GM12865 (cell line): ENCODE results near the gene RTTN.

Experiments
- DNase-seq: peaks from one replicate; pipeline ENCODE4 v3.0.0; 2010; ENCODE audit warnings: low read depth
- H3K4me3 ChIP-seq: 2 replicates; pipeline ENCODE4 v1.5.1; 2011; ENCODE audit warnings: mild to moderate bottlenecking, low read depth, low read length, control low read depth
- TF ChIP-seq, protein P1 (sequence below): IDR thresholded peaks from 2 replicates; pipeline ENCODE4 v1.5.1; 2011; ENCODE audit warnings: low read length, control low read depth, low read depth, inconsistent platforms; ENCODE audit not compliant: insufficient read depth; ENCODE audit errors: missing control alignments

RTTN gene

DNA sequence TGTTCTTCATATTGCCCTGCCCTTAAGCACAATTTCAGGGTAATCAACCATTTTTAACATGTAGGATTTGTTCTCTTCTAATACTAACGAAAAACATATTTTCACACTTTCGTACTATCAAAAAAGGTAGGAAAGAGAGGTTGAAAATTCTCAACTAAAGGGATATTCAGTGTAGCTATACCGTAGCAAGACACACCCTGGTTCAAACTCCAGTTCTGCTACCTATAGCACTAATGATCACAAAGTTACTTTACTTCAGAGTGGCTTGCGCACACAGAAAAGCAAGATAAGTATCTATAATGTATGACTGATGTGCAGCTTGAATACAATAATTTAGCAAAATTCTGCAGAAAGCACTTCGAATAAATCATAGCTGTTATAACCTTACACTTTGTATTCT lies 132.1 kb downstream of the RTTN start:
- TF ChIP-seq, protein P1, sequence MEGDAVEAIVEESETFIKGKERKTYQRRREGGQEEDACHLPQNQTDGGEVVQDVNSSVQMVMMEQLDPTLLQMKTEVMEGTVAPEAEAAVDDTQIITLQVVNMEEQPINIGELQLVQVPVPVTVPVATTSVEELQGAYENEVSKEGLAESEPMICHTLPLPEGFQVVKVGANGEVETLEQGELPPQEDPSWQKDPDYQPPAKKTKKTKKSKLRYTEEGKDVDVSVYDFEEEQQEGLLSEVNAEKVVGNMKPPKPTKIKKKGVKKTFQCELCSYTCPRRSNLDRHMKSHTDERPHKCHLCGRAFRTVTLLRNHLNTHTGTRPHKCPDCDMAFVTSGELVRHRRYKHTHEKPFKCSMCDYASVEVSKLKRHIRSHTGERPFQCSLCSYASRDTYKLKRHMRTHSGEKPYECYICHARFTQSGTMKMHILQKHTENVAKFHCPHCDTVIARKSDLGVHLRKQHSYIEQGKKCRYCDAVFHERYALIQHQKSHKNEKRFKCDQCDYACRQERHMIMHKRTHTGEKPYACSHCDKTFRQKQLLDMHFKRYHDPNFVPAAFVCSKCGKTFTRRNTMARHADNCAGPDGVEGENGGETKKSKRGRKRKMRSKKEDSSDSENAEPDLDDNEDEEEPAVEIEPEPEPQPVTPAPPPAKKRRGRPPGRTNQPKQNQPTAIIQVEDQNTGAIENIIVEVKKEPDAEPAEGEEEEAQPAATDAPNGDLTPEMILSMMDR = no peak
- no peak overlapping the region for H3K4me3 ChIP-seq
- no peak for DNase-seq

DNA sequence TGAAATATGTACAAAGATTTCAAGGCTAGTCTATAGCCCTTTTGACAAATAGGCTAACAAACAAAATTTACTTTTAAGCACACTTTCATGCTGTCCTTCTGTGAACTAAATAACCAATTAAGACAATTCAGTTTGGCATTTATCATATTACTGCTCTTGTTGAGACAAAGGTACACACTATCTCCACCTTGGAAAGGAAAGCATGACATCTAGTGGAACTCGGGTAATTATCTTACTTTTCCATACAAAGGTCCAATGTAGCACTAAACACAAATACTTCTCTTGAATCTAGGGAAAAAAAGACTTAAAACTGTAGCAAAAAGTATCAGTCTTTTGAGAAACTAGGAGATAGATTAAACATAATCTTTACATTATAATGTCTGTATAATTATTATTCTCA lies 132.8 kb downstream of the RTTN start:
- H3K4me3 ChIP-seq = no peak overlapping the region
- peak; percentile 27 for DNase-seq
- TF ChIP-seq, protein P1 = no peak

DNA sequence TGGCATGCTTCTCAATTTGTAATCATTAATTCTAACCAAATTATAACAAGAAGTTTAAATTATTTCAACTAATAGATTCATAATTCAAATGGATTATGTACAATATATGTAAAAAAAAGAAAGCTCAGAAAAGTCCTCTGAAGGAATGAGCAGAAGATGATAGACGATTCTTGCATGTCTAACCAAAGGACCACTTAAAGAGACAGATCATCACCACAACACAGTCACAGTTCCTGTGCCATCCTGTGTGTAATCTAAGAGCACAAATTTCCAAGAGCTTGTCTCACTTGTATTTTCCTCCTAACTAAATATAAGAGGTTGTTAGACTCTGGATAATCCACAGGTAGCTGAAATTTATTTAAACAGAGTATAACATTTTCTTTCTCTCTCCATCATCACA lies 135.5 kb downstream of the RTTN start:
- H3K4me3 ChIP-seq = no peak overlapping the region
- TF ChIP-seq, protein P1 = no peak
- DNase-seq = no peak

DNA sequence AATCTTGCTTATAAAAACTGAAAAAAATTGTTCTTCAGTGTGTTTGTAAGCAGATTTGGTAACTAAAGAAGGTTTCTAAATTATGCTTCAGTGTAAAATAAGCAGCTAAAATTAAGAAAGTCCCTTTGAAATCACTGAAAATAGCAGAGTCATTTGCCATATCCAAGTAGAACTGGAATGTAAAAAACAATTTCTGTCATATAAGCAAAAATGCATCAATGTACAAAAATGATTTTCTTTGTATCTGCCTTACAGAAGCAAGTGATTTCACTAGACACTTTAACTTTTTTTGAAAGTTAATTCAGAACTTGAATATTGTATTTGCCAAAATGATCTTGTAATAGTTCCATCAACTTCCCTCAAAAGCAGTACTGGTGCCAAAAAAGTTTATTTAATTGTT lies 136.1 kb downstream of the RTTN start:
- DNase-seq = no peak

DNA sequence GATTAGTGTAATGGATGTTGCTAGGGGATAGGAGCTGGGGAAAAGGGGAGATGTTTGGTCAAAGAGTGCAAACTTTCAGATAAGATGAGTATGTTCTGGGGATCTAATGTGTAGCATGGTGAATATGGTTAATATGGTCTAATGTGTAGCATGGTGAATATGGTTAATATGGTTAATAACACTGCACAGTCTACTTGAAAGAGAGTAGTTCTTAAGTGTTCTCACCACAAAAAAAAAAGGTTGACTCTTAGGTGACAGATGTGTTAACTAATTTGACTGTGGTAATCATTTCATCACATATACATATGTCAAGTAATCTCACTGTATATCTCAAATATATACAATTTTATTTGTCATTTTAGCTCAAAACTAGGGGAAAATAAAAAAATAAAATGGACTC lies 136.5 kb downstream of the RTTN start:
- no peak overlapping the region for H3K4me3 ChIP-seq
- DNase-seq = no peak
- TF ChIP-seq, protein P1 = no peak

More for the DNA sequence above, 136.1 kb downstream of the RTTN start:
- TF ChIP-seq, protein P1 = no peak
- H3K4me3 ChIP-seq = no peak overlapping the region

DNA sequence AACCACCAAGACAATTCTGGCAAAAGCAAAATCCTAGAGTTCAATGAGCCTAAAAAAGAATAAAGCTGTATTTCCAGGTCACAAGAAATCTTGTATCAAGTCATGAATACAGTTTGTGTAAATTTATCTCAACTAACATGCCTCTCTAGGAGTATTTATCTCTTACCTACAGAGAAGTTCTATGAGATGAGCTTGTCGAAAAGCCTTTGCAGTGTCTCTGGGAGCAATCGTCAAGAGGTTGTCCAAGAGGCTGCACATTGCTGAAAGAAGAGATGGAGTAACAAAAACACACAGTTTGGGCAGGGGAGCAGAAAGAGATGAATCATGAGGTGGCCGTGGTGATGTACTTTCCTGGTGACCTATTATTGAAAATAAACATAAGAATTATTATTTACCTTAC lies 145.8 kb downstream of the RTTN start:
- DNase-seq = no peak
- TF ChIP-seq, protein P1 = no peak

DNA sequence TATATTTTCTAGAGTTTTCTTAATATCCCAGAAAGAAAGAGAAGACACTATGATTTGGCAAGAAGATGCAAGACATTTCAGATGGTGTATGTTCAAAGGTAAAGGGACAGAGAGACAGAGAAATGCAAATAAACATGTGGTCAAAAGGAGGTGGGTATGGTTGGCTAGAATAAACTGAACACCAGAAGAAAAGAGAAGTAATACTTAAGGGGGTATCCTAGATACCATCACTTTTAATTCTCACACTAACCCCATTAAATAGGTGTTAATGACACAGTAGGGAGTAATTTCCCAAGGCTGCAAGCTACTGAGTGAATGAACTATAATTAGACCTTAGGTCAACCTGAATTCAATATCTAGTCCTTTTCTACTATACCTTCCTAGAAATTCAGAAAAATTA lies 146.6 kb downstream of the RTTN start:
- H3K4me3 ChIP-seq = no peak overlapping the region
- peak; percentile 52 for DNase-seq
- TF ChIP-seq, protein P1 = no peak

More for the DNA sequence above, 145.8 kb downstream of the RTTN start:
- no peak overlapping the region for H3K4me3 ChIP-seq
